ENCODE measurements around the gene ISLR2.
"Not testable (repeated sequence)": the region's sequence is repeated elsewhere in the genome, so short reads cannot be mapped to it uniquely, and the experiment has no call there.

The ISLR2 gene

GRCh38 chr15:74156678-74157411 lies 26.5 kb downstream of the ISLR2 start:
- no peak for DNase-seq (ENCODE audit: low spot score)

DNA sequence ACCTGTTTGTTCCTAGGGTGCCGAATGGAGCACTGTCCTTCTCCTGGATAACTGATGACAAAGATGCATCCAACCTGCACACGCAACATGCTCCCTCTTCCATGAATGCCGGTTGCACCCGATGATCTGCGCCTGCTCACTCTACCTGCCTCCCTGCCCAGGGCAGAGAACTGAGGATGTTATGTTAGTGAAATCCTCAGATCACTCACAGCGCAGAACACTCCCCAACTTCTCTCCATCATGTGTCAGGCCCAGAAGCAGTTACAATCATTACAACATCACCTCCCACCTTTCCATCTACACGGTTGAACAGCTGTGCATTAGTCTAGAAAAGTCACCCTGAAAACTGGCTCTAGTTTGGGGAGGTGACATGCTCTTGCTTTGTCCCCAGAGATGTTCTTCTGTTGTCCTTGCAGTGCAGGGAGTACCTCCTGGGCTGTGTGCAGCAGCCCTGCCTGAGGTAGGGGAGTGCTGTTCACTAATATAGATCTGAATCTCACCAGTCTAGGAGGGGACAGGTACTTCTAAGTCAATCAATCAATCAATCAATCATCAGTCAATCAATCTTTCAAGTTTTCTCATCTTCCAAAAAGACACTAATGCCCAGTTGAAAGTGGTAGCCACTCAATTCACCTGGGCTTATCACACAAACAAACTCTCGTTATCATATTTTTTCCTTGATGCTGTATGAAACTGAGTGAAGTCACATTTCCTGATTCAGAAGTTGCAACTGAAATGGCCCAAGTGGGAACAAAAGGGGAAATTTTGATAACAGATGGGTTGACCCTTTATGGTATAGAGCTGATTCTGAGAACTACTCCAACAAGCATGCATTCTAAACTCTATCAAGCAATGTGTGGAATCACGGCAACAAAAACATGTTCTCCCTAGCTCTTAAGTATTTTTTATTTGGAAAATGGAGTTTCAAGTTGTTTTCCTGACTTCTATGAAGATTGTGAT lies 27.8 kb downstream of the ISLR2 start:
- no peak for DNase-seq (ENCODE audit: low spot score)

- DNase-seq (ENCODE audit: low spot score): no peak
These were observed 28.7 kb downstream of the ISLR2 start for GRCh38 chr15:74158855-74159650.

DNA sequence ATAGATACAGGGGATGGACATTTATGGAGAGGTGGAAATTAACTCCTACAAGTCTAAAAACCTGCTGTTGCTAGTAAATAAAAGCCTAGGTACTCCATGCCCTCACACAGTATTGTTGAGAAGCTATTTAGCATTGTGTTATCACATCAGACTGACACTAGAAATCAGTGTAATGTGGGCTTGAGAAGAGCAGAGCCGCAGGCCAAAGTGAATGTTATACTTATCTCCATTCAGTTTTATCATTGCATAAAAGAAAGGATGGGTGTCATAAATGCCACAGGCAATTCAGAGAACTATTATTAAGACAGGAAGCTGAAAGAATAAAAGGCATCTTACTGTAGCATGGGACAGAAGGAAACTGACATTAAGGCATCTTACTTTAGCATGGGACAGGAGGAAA lies 29.4 kb downstream of the ISLR2 start:
- DNase-seq (ENCODE audit: low spot score): no peak

GRCh38 chr15:74160390-74160789 lies 30.0 kb downstream of the ISLR2 start:
- not testable (repeated sequence) for DNase-seq (ENCODE audit: low spot score)

GRCh38 chr15:74162195-74162536 lies 31.8 kb downstream of the ISLR2 start:
- not testable (repeated sequence) for DNase-seq (ENCODE audit: low spot score)

GRCh38 chr15:74165461-74165860 lies 35.1 kb downstream of the ISLR2 start:
- DNase-seq (ENCODE audit: low spot score): no peak

GRCh38 chr15:74167891-74168331 lies 37.5 kb downstream of the ISLR2 start:
- no peak for DNase-seq (ENCODE audit: low spot score)

- no peak for DNase-seq (ENCODE audit: low spot score)
These were observed 38.3 kb downstream of the ISLR2 start for GRCh38 chr15:74168711-74169126.

GRCh38 chr15:74170071-74170844 lies 39.9 kb downstream of the ISLR2 start:
- DNase-seq (ENCODE audit: low spot score): no peak

DNA sequence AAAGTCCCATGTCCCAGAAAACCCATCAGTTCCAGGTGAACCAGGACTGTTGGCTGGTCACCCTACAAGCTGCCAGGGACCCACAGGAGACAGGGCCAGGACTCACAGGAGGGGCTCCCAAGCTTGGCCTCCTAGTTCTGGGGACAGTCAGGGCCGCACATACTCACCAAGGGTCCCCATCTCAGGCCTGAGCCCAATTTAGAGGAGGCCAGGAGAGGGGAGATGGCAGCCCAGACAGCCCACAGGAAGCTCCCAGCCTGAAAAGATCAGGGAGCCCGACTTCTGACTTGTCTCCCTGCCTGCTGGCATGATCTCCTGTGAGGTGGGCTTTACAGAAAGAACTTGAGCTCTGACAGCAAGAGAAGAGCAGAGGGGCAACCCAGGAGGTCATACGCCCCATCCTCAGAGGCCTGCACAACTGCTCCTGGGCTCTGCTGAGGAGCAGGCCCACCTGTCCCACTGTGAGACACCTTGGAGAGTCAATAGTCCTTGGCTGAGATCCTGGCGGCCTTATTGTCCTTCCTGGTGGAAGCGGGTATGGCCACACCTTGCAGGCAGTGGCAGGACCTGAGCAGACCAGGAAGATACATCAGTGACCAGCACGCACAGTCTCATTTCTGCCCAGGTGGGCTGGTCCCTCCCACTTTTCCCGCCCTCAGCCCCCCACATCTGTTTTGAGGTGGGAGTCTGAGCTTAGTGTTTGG lies 40.6 kb downstream of the ISLR2 start:
- DNase-seq (ENCODE audit: low spot score): no peak

GRCh38 chr15:74171965-74172541 lies 41.7 kb downstream of the ISLR2 start:
- no peak for DNase-seq (ENCODE audit: low spot score)

GRCh38 chr15:74172701-74173379 lies 42.5 kb downstream of the ISLR2 start:
- DNase-seq (ENCODE audit: low spot score): no peak

GRCh38 chr15:74173380-74174218 lies 43.2 kb downstream of the ISLR2 start, which contains the start of gene ISLR:
ISLR (plus strand) TSS chr15:74173710; CDS start chr15:74174859, 1,149 bp downstream.
- no peak for DNase-seq (ENCODE audit: low spot score)

DNA sequence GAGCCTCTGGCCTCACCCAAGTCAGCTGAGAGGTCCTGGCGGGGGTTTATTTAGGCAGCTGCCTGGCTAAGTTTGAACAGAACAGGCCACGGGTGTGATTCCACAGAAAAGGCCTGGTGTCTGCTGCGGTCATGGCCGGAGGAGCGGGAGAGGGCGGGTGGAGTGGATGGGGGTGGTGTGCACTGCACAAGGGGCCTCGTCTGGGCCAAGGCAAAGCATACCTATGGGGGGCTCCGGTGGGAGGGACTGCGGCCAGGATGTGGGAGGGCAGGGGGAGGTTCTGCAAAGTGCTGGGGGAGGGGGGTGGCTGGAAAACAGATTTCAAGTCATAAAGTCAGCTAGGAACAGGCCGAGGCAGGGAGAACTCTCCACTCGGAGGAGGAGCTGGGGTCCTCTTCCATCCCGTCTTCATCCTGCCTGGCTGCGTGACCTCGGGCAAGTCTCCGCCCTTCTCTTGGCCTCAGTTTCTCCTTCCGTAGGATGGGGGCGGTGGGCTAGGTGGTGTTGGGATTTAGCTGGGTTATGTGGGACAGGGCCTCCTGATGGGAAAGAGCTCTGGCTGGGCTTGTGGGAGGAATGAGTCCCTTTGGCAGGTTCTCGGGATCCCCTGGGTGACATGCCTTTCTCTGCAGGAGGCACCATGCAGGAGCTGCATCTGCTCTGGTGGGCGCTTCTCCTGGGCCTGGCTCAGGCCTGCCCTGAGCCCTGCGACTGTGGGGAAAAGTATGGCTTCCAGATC lies 44.0 kb downstream of the ISLR2 start:
- no peak for DNase-seq (ENCODE audit: low spot score)

GRCh38 chr15:74174958-74175253 lies 44.5 kb downstream of the ISLR2 start:
- peak; percentile 22 for DNase-seq (ENCODE audit: low spot score)

- no peak for DNase-seq (ENCODE audit: low spot score)
These were observed 45.1 kb downstream of the ISLR2 start for GRCh38 chr15:74175271-74176191.
